NCI-H146 treated with DMSO at 0.1 percent for 48 hours (cell line): Measurements from ENCODE around the gene KCNMB3.

Experiments
- DNase-seq: peaks from one replicate; lab custom pipeline; 2025; ENCODE audit not compliant: unreplicated experiment; lab: John Stamatoyannopoulos, UW

The KCNMB3 gene

DNA sequence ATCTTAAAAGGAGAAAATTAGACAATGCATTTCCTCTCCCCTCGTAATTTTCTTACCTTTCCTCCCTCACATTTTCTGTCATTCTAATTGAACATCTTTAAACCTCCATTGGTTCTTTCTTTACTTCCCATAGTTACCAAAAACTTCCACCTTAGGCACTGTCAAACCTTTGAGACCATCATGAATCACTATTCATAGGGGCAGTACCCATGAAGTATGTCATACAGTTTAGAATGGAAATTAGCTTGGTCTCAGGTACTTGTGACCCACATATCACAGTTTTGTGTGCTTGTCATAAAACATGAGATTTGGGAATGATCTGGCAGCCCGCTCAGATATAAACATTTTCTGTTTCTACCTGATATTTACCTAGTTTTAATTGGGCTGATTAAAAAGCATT, 50.1 kb downstream of the KCNMB3 start:
- no peak for DNase-seq

DNA sequence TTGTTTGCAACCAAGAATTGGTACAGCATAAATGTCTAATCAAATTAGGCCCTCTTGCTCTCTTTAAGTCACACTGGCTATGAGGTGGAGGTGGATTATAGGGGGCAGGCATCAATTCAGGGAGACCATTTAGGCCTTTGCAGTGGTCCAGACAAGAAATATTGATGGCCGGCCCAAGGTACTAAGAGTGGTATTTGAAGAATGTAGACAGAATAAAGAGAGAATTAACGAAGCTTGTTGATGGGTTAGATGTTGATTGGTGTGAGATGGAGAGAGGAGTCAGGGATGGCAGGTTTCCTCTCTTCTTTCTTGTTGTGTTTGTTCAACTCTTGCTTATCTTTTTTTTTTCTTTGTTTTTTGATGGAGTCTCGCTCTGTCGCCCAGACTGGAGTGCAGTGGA, 54.2 kb downstream of the KCNMB3 start:
- DNase-seq: no peak

DNA sequence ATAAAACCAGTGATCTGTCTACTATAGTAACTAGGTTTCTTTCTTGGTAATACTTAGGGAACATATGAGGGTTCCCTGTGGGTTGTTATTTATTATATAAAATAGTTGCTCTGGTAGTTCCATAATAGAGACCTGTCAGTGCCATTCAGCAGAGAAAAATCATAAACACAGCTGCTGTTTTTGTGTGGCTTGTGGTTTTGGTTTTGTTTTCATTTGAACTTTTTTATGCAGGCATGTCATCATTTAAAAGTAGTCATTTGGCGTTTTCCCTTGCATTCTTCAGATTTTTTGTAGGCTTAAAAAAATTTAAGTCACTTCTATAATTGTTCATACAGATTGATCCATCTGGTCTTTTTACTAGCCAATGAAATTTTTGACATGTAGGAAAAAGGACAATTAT, 54.8 kb downstream of the KCNMB3 start:
- no peak for DNase-seq

DNA sequence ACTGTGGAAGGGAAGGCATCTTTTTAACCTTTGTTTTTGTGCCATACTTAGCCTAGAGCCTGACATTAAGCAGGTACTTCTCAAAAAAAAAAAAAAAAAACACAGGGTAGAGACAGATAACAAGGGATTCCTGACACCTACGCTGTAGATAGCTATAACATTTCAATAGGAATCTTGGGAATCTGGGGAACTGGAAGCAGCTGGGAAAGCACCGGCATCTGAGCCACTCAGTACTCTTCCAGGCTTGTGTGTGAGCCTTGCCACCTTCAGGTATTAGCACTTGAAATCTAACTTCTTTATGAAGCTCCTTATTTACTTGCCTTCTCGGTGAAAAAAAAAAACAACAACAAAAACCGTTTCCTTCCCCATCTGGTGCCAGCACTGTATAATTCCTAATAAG, 56.0 kb downstream of the KCNMB3 start:
- no peak for DNase-seq
